Breast epithelium (tissue), 4 donors: Measurements from ENCODE around the gene SESN1. TPM values are rescaled to one million over a fixed set of nuclear protein-coding genes. Genes with fewer than 3 reads are reported as not detected.

ENCODE experiments used
- DNase-seq, 2 donors: peaks; one replicate each; pipeline ENCODE4 v3.0.0-alpha.2; 2019; ENCODE audit warnings: low spot score in 2 of 2
- H3K27ac ChIP-seq, 2 donors: fragments of 200-600 bp; sonication (generic) in 1 of 2; one replicate each; pipeline ENCODE4 v1.5.1; 2016 to 2019; ENCODE audit warnings: mild to moderate bottlenecking in 1 of 2
- H3K27me3 ChIP-seq, 2 donors: fragments of 200-600 bp; sonication (generic) in 1 of 2; one replicate each; pipeline versions ENCODE4 v1.5.1 to v1.6.0; 2017 to 2019; ENCODE audit warnings: control low read depth in 1 of 2, mild to moderate bottlenecking in 1 of 2
- H3K36me3 ChIP-seq: fragments of 200-600 bp; one replicate; pipeline ENCODE4 v1.5.1; 2019
- H3K4me1 ChIP-seq, 2 donors: fragments of 200-600 bp; sonication (generic); one replicate each; pipeline ENCODE4 v1.5.1; 2016 to 2019; ENCODE audit warnings: control low read depth in 1 of 2
- H3K4me3 ChIP-seq, 3 donors: fragments of 200-600 bp; sonication (generic); 1 replicate in 2 of 3; 2 replicates in 1 of 3; pipeline ENCODE4 v1.5.1; 2016 to 2019; ENCODE audit warnings: mild to moderate bottlenecking in 3 of 3, moderate library complexity in 2 of 3
- H3K9me3 ChIP-seq, 2 donors: fragments of 200-600 bp; sonication (generic) in 1 of 2; one replicate each; pipeline ENCODE4 v1.5.1; 2016 to 2019; ENCODE audit warnings: control low read depth in 1 of 2
- CTCF ChIP-seq, 3 donors: fragments of 450-650 bp; IDR thresholded peaks; one replicate each; pipeline ENCODE4 v1.5.1; 2016 to 2017; ENCODE audit warnings: antibody characterized with exemption in 3 of 3, mild to moderate bottlenecking in 3 of 3, moderate library complexity in 3 of 3
- POLR2A ChIP-seq: fragments of 450-650 bp; IDR thresholded peaks from one replicate; pipeline ENCODE4 v1.6.1; 2016; ENCODE audit warnings: antibody characterized with exemption, mild to moderate bottlenecking, moderate library complexity
- POLR2AphosphoS5 ChIP-seq, 3 donors: sonication (generic); formaldehyde crosslinking; IDR thresholded peaks; one replicate each; pipeline ENCODE4 v1.6.1; 2017; ENCODE audit warnings: antibody characterized with exemption in 3 of 3
- intact Hi-C: fragments of 100-400 bp; cut with DNase I; formaldehyde crosslinking; loops from one replicate; pipeline ENCODE4 v1.15.1; 2023; ENCODE audit warnings: low total_unique reads
- total RNA-seq, 3 donors: library from RNA; depleted of rRNA; stranded (reverse); fragments of >200 nt; gene quantifications; one replicate each; pipeline ENCODE4 v1.1.0, GENCODE V29; 2016

Gene SESN1
- total RNA-seq, 3 donors from 2014 or later, result 70.8 to 141 (median 108) TPM

GRCh38 chr6:109053336-109053735 is 41.3 kb downstream of the SESN1 start:
- Histone ChIP-seq H3K9me3 (no peaks in the 10 kb centered on the region), H3K4me3 (no peak overlapping the region), H3K36me3 (no peaks in the 10 kb centered on the region), H3K27me3 (no peaks in the 10 kb centered on the region), H3K27ac (no peak overlapping the region), H3K4me1 (no peaks in the 10 kb centered on the region)
- DNase-seq, result no peak
- intact Hi-C loops, result no loop called here
- no peak for TF ChIP-seq POLR2A
- no peak for TF ChIP-seq CTCF (IDR thresholded peaks at IDR 0.05)
- TF ChIP-seq POLR2AphosphoS5 (IDR thresholded peaks at IDR 0.05), result no peak

DNA sequence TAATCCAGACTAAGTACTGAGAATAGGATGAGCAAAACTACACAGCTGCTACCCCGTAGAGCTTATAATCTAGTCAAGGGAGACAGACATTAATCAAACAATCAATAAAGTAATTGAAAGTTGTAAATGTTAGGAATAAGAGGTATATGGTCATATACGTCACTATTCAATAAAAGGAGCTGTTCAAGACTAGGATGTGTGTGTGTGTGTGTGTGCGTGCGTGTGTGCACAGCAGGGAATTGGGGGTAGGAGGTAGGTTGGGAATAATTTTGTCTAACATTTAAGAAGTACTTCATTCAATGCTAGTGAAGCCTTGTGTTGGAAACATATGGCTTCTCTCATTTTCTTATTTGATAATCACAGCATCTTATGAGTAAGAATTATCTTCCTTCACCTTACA is 41.8 kb downstream of the SESN1 start:
- intact Hi-C loops, result no loop called here
- no peak overlapping the region for H3K27ac ChIP-seq
- no peak for DNase-seq

GRCh38 chr6:109052018-109052651 is 42.5 kb downstream of the SESN1 start:
- no peak for DNase-seq
- H3K4me1 ChIP-seq, result no peaks in the 10 kb centered on the region
- no peak for TF ChIP-seq POLR2AphosphoS5 (IDR thresholded peaks at IDR 0.05)
- H3K4me3 ChIP-seq, result no peak overlapping the region
- no peaks in the 10 kb centered on the region for H3K9me3 ChIP-seq
- H3K27me3 ChIP-seq, result no peaks in the 10 kb centered on the region
- intact Hi-C loops, result no loop called here
- H3K27ac ChIP-seq, result no peak overlapping the region
- H3K36me3 ChIP-seq, result no peaks in the 10 kb centered on the region

More for the DNA sequence above, 41.8 kb downstream of the SESN1 start:
- no peaks in the 10 kb centered on the region for H3K36me3 ChIP-seq
- TF ChIP-seq POLR2A (no peak), POLR2AphosphoS5 (IDR thresholded peaks at IDR 0.05) (no peak)
- no peak overlapping the region for H3K4me3 ChIP-seq
- H3K9me3 ChIP-seq, result no peaks in the 10 kb centered on the region
- no peaks in the 10 kb centered on the region for H3K27me3 ChIP-seq
- no peaks in the 10 kb centered on the region for H3K4me1 ChIP-seq

DNA sequence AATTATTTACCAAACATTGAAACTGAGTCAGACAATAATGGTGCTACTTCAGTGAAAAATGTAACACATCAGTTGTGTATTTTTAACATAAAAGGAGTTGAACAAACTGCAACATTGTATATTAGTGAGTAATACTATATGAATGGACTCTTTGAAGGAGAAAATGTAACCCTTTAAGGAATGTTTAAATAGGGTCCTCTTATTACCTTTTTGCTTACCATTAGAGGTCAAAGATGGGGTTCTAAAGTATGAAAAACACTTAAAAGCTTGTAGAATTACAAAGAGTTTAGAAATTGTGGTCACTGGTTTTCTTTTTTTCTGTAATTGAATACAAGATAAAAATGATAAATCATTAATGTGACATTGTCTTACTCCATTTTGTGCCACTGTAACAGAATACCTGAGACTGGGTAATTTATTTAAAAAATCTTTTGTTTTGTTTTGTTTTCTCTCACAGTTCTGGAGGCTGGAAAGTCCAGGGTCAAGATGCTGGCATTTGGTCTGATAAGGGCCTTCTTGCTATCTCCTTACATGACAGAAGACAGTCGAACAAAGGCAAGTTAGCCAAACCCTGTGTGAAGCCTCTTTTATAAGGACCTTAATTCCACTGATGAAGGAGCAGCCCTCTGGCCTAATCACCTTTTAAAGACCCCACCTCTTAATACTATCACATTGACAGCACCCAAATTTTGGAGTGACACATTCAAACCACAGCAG is 43.2 kb downstream of the SESN1 start:
- Histone ChIP-seq H3K4me3 (no peak overlapping the region), H3K4me1 (no peaks in the 10 kb centered on the region), H3K27ac (no peak overlapping the region), H3K27me3 (no peaks in the 10 kb centered on the region), H3K9me3 (no peaks in the 10 kb centered on the region), H3K36me3 (no peaks in the 10 kb centered on the region)
- intact Hi-C loops, result no loop called here
- TF ChIP-seq POLR2AphosphoS5 (IDR thresholded peaks at IDR 0.05), result no peak
- TF ChIP-seq CTCF (IDR thresholded peaks at IDR 0.05), result no peak
- TF ChIP-seq POLR2A, result no peak
- no peak for DNase-seq

GRCh38 chr6:109050447-109051102 is 44.1 kb downstream of the SESN1 start:
- no peak for DNase-seq

More at GRCh38 chr6:109050447-109051102, 44.1 kb downstream of the SESN1 start:
- Histone ChIP-seq H3K36me3 (no peaks in the 10 kb centered on the region), H3K4me1 (no peaks in the 10 kb centered on the region), H3K27me3 (no peaks in the 10 kb centered on the region), H3K9me3 (no peaks in the 10 kb centered on the region), H3K4me3 (no peak overlapping the region), H3K27ac (no peak overlapping the region)
- no peak for TF ChIP-seq POLR2A
- TF ChIP-seq POLR2AphosphoS5 (IDR thresholded peaks at IDR 0.05), result no peak
- no peak for TF ChIP-seq CTCF (IDR thresholded peaks at IDR 0.05)
- intact Hi-C loops, result no loop called here
